NCI-H524 (cell line): ENCODE measurements around the gene ZNF77.
A peak's percentile ranks its signal among the peaks of the same experiment; 100 is the strongest.
"Not testable (repeated sequence)": the region's sequence is repeated elsewhere in the genome, so short reads cannot be mapped to it uniquely, and the experiment has no call there.

Source experiments
- DNase-seq, 2 experiments: peaks; one replicate each; lab custom pipeline; 2025; lab: John Stamatoyannopoulos, UW

ZNF77 gene

GRCh38 chr19:2917275-2918184, 27.2 kb downstream of the ZNF77 start:
- no peak for DNase-seq

GRCh38 chr19:2912306-2912705, 32.5 kb downstream of the ZNF77 start:
- DNase-seq = no peak

- no peak for DNase-seq
Observed at GRCh38 chr19:2906631-2907195, 38.1 kb downstream of the ZNF77 start.

GRCh38 chr19:2905918-2906519, 38.8 kb downstream of the ZNF77 start:
- DNase-seq = no peak

GRCh38 chr19:2903326-2903725, 41.4 kb downstream of the ZNF77 start:
- not testable (repeated sequence) for DNase-seq

- DNase-seq = no peak
Observed at GRCh38 chr19:2902590-2903218, 42.1 kb downstream of the ZNF77 start.

GRCh38 chr19:2900296-2901252, 44.2 kb downstream of the ZNF77 start, which contains the start of gene ZNF57:
Gene ZNF57 (plus strand): TSS chr19:2900928. CDS start chr19:2901046, 118 bp downstream.
- peak; percentile 97 to 98 for DNase-seq

GRCh38 chr19:2896694-2897093, 48.1 kb downstream of the ZNF77 start:
- DNase-seq = no peak

- DNase-seq = not testable (repeated sequence)
Observed at GRCh38 chr19:2890531-2890930, 54.2 kb downstream of the ZNF77 start.

GRCh38 chr19:2888731-2889224, 56.0 kb downstream of the ZNF77 start:
- peak in 1 of 2 experiments; percentile 35 for DNase-seq

GRCh38 chr19:2887391-2887914, 57.3 kb downstream of the ZNF77 start:
- DNase-seq = peak; percentile 66 to 89

- no peak for DNase-seq
Observed at GRCh38 chr19:2885736-2886135, 59.0 kb downstream of the ZNF77 start.

GRCh38 chr19:2883686-2884439, 60.9 kb downstream of the ZNF77 start:
- DNase-seq = peak in 1 of 2 experiments; percentile 25
